A549 (cell line): Measurements from ENCODE around the gene PAFAH1B2. TPM values are rescaled to one million over a fixed set of nuclear protein-coding genes. Genes with fewer than 3 reads are reported as not detected.
"Not testable (repeated sequence)": the region's sequence is repeated elsewhere in the genome, so short reads cannot be mapped to it uniquely, and the experiment has no call there.

ENCODE experiments used
- ATAC-seq, 2 experiments: fragments of 200-7000 bp in 1 of 2; fragments of >200 bp in 1 of 2; cut with Nextera tagmentation in 1 of 2; cut with Tn5 transposase in 1 of 2; 3 replicates each; pipeline versions ENCODE4 v1.8.0 to v1.9.1; 2018 to 2020; ENCODE audit warnings: mild to moderate bottlenecking in 1 of 2, moderate library complexity in 1 of 2
- CTCF ChIA-PET: fragments of 300-600 bp; sonication (Branson Sonifier 250); formaldehyde crosslinking; extraction: SDS; loops from one replicate; lab custom pipeline; 2021; ENCODE audit warnings: antibody characterized with exemption, inconsistent platforms; lab: Yijun Ruan, JAX
- POLR2A ChIA-PET: fragments of 350-600 bp; formaldehyde crosslinking; extraction: SDS; loops from one replicate; lab custom pipeline; 2021; ENCODE audit warnings: antibody characterized with exemption, inconsistent platforms; lab: Yijun Ruan, JAX
- DNase-seq, 2 experiments: peaks; one replicate each; pipeline versions ENCODE4 v3.0.0 to v3.0.0-alpha.2; 2011 to 2016; ENCODE audit warnings: low read depth in 1 of 2, low spot score in 1 of 2
- FAIRE-seq: peaks from 2 replicates; lab custom pipeline; 2011; peaks lifted over from hg19 to GRCh38; lab: Jason Lieb, UNC
- H3K27ac ChIP-seq, 2 experiments: fragments of >200 bp; sonication (Bioruptor Twin); formaldehyde crosslinking; 3 replicates each; pipeline ENCODE4 v1.5.1; 2016 to 2017
- H3K4me1 ChIP-seq: fragments of >200 bp; sonication (Bioruptor Twin); formaldehyde crosslinking; 3 replicates; pipeline ENCODE4 v1.6.1; 2016
- H3K4me2 ChIP-seq: fragments of >200 bp; sonication (Bioruptor Twin); formaldehyde crosslinking; 3 replicates; pipeline ENCODE4 v1.6.1; 2016
- H3K4me3 ChIP-seq: fragments of >200 bp; sonication (Bioruptor Twin); formaldehyde crosslinking; 3 replicates; pipeline ENCODE4 v1.5.1; 2016
- H3K9me3 ChIP-seq: fragments of >200 bp; sonication (Bioruptor Twin); formaldehyde crosslinking; 3 replicates; pipeline ENCODE4 v1.6.1; 2016
- BHLHE40 ChIP-seq: IDR thresholded peaks from 2 replicates; pipeline ENCODE4 v1.6.1; 2012; ENCODE audit warnings: low read depth, low read length, inconsistent platforms
- EHMT2 ChIP-seq: fragments of 200-600 bp; sonication (generic); IDR thresholded peaks from 2 replicates; pipeline ENCODE4 v1.6.1; 2016; ENCODE audit warnings: antibody characterized with exemption, low read depth, mild to moderate bottlenecking, moderate library complexity
- ESRRA ChIP-seq: fragments of 150-350 bp; IDR thresholded peaks from 2 replicates; pipeline ENCODE4 v1.6.1; 2014; ENCODE audit warnings: mild to moderate bottlenecking, low read length, borderline replicate concordance
- FOSB ChIP-seq: fragments of 250-450 bp; sonication (Bioruptor Pico); IDR thresholded peaks from 2 replicates; pipeline ENCODE4 v1.5.0; 2020; ENCODE audit warnings: mild to moderate bottlenecking, moderate library complexity
- HEYL ChIP-seq: fragments of 250-450 bp; sonication (Bioruptor Pico); IDR thresholded peaks from 2 replicates; pipeline ENCODE4 v1.8.0; 2021; ENCODE audit warnings: mild to moderate bottlenecking, moderate library complexity
- HOXA7 ChIP-seq: fragments of 250-450 bp; sonication (Bioruptor Pico); IDR thresholded peaks from 2 replicates; pipeline ENCODE4 v1.5.0; 2020; ENCODE audit warnings: mild to moderate bottlenecking, moderate library complexity
- NFE2L2 ChIP-seq: fragments of 150-350 bp; conservative IDR thresholded peaks from 2 replicates; pipeline ENCODE4 v1.6.1; 2014; ENCODE audit warnings: low read length
- RAD21 ChIP-seq, 2 experiments: fragments of >200 bp in 1 of 2; sonication (Bioruptor Twin) in 1 of 2; formaldehyde crosslinking in 1 of 2; IDR thresholded peaks in 1 of 2; conservative IDR thresholded peaks in 1 of 2; 2 replicates in 1 of 2; 3 replicates in 1 of 2; pipeline ENCODE4 v1.6.1; 2012 to 2018; ENCODE audit warnings: inconsistent platforms in 1 of 2
- RCOR1 ChIP-seq: fragments of 150-350 bp; IDR thresholded peaks from 2 replicates; pipeline ENCODE4 v1.6.1; 2014; ENCODE audit warnings: antibody characterized with exemption, low read length, low read depth
- RNF2 ChIP-seq: fragments of 200-600 bp; sonication (generic); IDR thresholded peaks from 2 replicates; pipeline ENCODE4 v1.6.1; 2016; ENCODE audit warnings: low read depth, mild to moderate bottlenecking, antibody characterized with exemption, moderate library complexity, borderline replicate concordance
- SREBF2 ChIP-seq: fragments of 450-650 bp; IDR thresholded peaks from 2 replicates; pipeline ENCODE4 v1.6.1; 2014; ENCODE audit warnings: mild to moderate bottlenecking, moderate library complexity
- ZFP36 ChIP-seq: fragments of 450-650 bp; IDR thresholded peaks from 2 replicates; pipeline ENCODE4 v1.6.1; 2014; ENCODE audit warnings: borderline replicate concordance; ENCODE audit not compliant: partially characterized antibody
- ZSCAN20 ChIP-seq: fragments of 250-450 bp; sonication (Bioruptor Pico); IDR thresholded peaks from 2 replicates; pipeline ENCODE4 v1.8.0; 2022; ENCODE audit warnings: mild to moderate bottlenecking, moderate library complexity
- WGBS: methylation state at CpG from one replicate; pipeline ENCODE4 v1.1.6; 2017; ENCODE audit errors: missing lambda C conversion rate; 5-methylcytosine and 5-hydroxymethylcytosine counted together
- polyA plus RNA-seq, 4 experiments: library from polyadenylated mRNA; depleted of rRNA in 3 of 4; stranded (reverse); fragments of >200 nt; fragmentation: RNase III in 1 of 4; extraction: RNeasy Plus Mini Kit Qiagen cat#74134 plus additional on column Dnase treatment in 1 of 4; gene quantifications; 2 replicates in 3 of 4; 3 replicates in 1 of 4; pipeline ENCODE4 v1.2.3, GENCODE V29; 2011 to 2017
- TF ChIP-seq, protein P1 (sequence below): IDR thresholded peaks from 2 replicates; pipeline ENCODE4 v1.6.1; 2012
- TF ChIP-seq, protein P2 (sequence below): IDR thresholded peaks from 2 replicates; pipeline ENCODE4 v1.6.1; 2012
- TF ChIP-seq, protein P3 (sequence below): fragments of 450-650 bp; IDR thresholded peaks from 2 replicates; pipeline ENCODE4 v1.6.1; 2014; ENCODE audit warnings: antibody characterized with exemption
- TF ChIP-seq, protein P4 (sequence below): IDR thresholded peaks from 2 replicates; pipeline ENCODE4 v1.6.1; 2012; ENCODE audit warnings: low read depth, borderline replicate concordance
- TF ChIP-seq, protein P5 (sequence below): fragments of 150-350 bp; IDR thresholded peaks from 2 replicates; pipeline ENCODE4 v1.6.1; 2014; ENCODE audit warnings: low read depth, mild to moderate bottlenecking, low read length
- TF ChIP-seq, protein P6 (sequence below): fragments of >200 bp; sonication (Bioruptor Twin); formaldehyde crosslinking; IDR thresholded peaks from 3 replicates; pipeline ENCODE4 v1.5.1; 2016

The PAFAH1B2 gene
- polyA plus RNA-seq, 2 of the 4 experiments (the other 2 are of a cell fraction), result 32.9 to 55.3 TPM

DNA sequence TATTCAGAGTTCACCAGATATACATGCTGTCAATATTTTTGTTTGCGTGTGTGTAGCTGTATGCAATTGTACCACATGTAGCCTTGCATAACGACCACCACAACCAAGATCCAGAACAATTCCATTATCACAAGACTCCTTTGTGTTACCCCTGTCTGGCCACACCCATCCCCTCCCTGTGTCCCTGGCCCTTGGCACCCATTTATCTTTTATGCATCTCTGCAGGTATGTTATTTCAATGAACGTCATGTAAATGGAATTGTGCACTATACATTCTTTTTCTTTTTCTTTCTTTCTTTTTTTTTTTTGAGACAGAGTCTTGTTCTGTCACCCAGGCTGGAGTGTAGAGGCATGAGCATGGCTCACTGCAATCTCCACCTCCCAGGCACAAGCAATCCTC lies 9.7 kb upstream of the PAFAH1B2 start:
- ATAC-seq (no peak), FAIRE-seq (no peak), DNase-seq (no peak)
- Histone ChIP-seq H3K4me2 (no peak overlapping the region), H3K4me1 (peaks cover 20% of the 10 kb centered on the region), H3K27ac (no peak overlapping the region), H3K4me3 (no peak overlapping the region), H3K9me3 (no peaks in the 10 kb centered on the region)
- ChIA-PET CTCF (interaction anchor here (1.8 kb wide), 1 partner anchor 28 kb away, joined by 10 read pairs; no protein-coding TSS in a partner anchor), POLR2A (no interaction called here)
- WGBS, result 67% methylated on average over 2 of the region's 3 CpGs
- TF ChIP-seq HOXA7 (CRISPR knock-in tag), result no peak
- TF ChIP-seq, protein P1, sequence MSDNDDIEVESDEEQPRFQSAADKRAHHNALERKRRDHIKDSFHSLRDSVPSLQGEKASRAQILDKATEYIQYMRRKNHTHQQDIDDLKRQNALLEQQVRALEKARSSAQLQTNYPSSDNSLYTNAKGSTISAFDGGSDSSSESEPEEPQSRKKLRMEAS, result no peak
- TF ChIP-seq, protein P2, sequence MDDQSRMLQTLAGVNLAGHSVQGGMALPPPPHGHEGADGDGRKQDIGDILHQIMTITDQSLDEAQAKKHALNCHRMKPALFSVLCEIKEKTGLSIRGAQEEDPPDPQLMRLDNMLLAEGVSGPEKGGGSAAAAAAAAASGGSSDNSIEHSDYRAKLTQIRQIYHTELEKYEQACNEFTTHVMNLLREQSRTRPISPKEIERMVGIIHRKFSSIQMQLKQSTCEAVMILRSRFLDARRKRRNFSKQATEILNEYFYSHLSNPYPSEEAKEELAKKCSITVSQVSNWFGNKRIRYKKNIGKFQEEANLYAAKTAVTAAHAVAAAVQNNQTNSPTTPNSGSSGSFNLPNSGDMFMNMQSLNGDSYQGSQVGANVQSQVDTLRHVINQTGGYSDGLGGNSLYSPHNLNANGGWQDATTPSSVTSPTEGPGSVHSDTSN, result no peak
- TF ChIP-seq, protein P3, sequence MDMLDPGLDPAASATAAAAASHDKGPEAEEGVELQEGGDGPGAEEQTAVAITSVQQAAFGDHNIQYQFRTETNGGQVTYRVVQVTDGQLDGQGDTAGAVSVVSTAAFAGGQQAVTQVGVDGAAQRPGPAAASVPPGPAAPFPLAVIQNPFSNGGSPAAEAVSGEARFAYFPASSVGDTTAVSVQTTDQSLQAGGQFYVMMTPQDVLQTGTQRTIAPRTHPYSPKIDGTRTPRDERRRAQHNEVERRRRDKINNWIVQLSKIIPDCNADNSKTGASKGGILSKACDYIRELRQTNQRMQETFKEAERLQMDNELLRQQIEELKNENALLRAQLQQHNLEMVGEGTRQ, result no peak
- no peak for TF ChIP-seq SREBF2
- no peak for TF ChIP-seq FOSB (CRISPR knock-in tag)
- TF ChIP-seq BHLHE40, result no peak
- TF ChIP-seq RNF2, result no peak
- no peak for TF ChIP-seq EHMT2
- TF ChIP-seq ZSCAN20 (CRISPR knock-in tag), result no peak
- no peak for TF ChIP-seq ZFP36
- TF ChIP-seq HEYL, result no peak
- no peak for TF ChIP-seq ESRRA
- TF ChIP-seq, protein P4, sequence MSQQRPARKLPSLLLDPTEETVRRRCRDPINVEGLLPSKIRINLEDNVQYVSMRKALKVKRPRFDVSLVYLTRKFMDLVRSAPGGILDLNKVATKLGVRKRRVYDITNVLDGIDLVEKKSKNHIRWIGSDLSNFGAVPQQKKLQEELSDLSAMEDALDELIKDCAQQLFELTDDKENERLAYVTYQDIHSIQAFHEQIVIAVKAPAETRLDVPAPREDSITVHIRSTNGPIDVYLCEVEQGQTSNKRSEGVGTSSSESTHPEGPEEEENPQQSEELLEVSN, result no peak

DNA sequence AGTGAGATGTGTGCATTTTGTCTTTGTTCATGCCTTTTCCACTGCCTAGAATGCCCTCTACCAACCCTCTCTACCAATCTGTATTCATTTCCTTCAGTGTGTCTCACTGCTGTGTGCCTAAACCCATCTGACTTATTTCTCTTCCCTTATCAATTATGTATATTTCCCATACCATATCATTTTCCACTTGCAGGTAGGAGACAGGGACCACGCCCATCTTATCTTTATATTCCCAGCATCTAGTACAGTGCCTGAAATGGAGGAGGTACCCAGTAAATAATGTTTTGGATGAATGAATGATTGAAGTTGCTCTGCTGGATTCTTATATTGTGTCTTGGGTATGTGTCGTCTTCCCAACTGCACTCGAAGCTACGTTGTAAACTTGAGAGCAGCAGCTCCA lies 9.1 kb upstream of the PAFAH1B2 start:
- H3K27ac ChIP-seq, CTCF ChIA-PET, POLR2A ChIA-PET, H3K4me3 ChIP-seq, H3K4me2 ChIP-seq, FAIRE-seq, DNase-seq, ATAC-seq, H3K9me3 ChIP-seq: not testable (repeated sequence)
- peaks cover 18% of the 10 kb centered on the region for H3K4me1 ChIP-seq
- 83% methylated on average over 1 of the region's 4 CpGs for WGBS

DNA sequence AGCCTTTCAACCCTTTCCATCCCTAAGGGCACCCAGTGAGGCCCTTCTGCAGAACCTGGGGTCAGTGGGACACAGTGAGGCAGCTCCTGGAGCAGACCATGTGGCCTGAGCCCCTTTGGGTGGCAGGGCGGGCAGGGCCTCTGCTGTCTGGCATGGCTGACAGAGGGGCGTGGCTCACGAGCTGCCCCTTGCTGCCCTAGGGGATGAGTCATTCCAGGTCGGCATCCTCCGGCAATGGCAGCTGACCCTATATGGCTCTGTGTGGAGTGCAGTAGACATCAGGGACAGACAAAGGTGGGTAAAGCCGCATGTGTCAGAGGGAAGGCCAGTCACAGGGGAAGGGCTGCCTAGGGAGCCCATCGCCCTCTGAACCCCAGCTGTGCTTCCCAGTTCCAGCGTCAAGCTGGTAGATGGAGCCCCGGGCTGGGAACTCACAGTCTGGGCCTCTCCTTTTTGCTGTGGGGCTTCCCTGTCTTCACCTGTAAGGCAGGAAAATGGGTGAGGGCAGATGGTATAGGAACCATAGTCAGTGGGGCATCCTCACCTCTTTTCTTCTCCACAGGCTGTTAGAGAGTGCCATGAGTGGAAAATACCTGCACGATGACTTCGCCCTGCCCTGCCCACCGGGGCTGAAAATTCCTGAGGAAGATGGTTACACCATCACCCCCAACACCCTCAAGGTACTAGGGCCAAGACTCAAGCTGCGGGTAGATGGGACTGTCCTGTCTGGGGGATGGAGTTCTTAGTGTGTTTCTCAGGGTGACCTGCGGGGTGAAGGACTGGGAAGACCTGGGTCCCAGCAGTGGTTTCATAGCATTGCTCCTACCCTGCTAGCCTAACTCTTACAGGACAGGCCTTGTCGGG lies 6.6 kb upstream of the PAFAH1B2 start:
- FAIRE-seq, CTCF ChIA-PET, H3K4me2 ChIP-seq, POLR2A ChIA-PET, H3K27ac ChIP-seq, DNase-seq, H3K9me3 ChIP-seq, H3K4me1 ChIP-seq, H3K4me3 ChIP-seq: not testable (repeated sequence)
- ATAC-seq, result peak; percentile 57 to 71; a peak in 5 of 6 replicates
- WGBS, result no CpG with 5 or more reads among the region's 15 CpGs

DNA sequence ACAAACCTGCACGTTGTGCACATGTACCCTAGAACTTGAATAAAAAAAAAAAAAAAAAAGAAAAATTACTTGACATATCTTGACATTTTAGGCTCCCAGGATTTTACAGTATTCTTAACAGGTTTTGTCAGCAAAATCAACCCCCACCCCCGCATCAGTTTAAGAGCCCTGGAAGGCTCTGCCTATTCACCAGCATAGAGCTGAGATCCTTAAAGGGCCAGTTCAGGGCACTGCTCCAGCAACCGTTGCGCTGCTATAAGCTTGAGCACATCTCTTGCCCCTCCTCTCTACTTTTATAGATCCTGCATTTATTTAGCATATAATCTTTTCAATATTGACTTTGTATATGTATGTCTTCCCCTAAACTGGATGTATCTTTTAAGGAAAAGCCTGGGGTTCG lies 697 bp upstream of the PAFAH1B2 start:
- FAIRE-seq (no peak), DNase-seq (peak; percentile 43 to 47), ATAC-seq (peak; percentile 73 to 74; a peak in 5 of 6 replicates)
- peak overlapping the region; percentile 88 to 100 for H3K27ac ChIP-seq
- peak overlapping the region; percentile 97 for H3K4me3 ChIP-seq
- no peaks in the 10 kb centered on the region for H3K9me3 ChIP-seq
- H3K4me1 ChIP-seq, result peaks cover 23% of the 10 kb centered on the region; the same call in 2 of the 3 replicates
- 11% methylated on average over 5 of the region's 5 CpGs for WGBS
- peak overlapping the region; percentile 86 for H3K4me2 ChIP-seq
- POLR2A ChIA-PET, result interaction anchor here (0.6 to 2.8 kb wide), 2 partner anchors 36 to 608 kb away, joined by 4 to 22 read pairs; partner anchors contain the start of gene SIDT2
- CTCF ChIA-PET, result interaction anchor here (0.6 to 1.3 kb wide), 2 partner anchors 38 to 314 kb away, joined by 3 to 4 read pairs; no protein-coding TSS in a partner anchor
- no peak for TF ChIP-seq NFE2L2
- TF ChIP-seq, protein P3, result no peak
- TF ChIP-seq, protein P5, sequence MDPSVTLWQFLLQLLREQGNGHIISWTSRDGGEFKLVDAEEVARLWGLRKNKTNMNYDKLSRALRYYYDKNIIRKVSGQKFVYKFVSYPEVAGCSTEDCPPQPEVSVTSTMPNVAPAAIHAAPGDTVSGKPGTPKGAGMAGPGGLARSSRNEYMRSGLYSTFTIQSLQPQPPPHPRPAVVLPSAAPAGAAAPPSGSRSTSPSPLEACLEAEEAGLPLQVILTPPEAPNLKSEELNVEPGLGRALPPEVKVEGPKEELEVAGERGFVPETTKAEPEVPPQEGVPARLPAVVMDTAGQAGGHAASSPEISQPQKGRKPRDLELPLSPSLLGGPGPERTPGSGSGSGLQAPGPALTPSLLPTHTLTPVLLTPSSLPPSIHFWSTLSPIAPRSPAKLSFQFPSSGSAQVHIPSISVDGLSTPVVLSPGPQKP, result no peak
- TF ChIP-seq ZFP36, result no peak
- no peak for TF ChIP-seq RAD21 (conservative IDR thresholded peaks at IDR 0.05 in 1 of 2, IDR thresholded peaks at IDR 0.05 in 1 of 2)
- TF ChIP-seq, protein P6, sequence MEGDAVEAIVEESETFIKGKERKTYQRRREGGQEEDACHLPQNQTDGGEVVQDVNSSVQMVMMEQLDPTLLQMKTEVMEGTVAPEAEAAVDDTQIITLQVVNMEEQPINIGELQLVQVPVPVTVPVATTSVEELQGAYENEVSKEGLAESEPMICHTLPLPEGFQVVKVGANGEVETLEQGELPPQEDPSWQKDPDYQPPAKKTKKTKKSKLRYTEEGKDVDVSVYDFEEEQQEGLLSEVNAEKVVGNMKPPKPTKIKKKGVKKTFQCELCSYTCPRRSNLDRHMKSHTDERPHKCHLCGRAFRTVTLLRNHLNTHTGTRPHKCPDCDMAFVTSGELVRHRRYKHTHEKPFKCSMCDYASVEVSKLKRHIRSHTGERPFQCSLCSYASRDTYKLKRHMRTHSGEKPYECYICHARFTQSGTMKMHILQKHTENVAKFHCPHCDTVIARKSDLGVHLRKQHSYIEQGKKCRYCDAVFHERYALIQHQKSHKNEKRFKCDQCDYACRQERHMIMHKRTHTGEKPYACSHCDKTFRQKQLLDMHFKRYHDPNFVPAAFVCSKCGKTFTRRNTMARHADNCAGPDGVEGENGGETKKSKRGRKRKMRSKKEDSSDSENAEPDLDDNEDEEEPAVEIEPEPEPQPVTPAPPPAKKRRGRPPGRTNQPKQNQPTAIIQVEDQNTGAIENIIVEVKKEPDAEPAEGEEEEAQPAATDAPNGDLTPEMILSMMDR, result no peak
- TF ChIP-seq RCOR1, result no peak
